UCSD-AML1 (cell line): Measurements from ENCODE around the gene DISP3.

Source experiments
- DNase-seq: peaks from one replicate; lab custom pipeline; 2025; ENCODE audit not compliant: unreplicated experiment; lab: John Stamatoyannopoulos, UW

The DISP3 gene

GRCh38 chr1:11507309-11507708, 28.4 kb downstream of the DISP3 start:
- no peak for DNase-seq

- DNase-seq, result no peak
Observed at GRCh38 chr1:11513681-11514080, 34.7 kb downstream of the DISP3 start.

- no peak for DNase-seq
Observed at GRCh38 chr1:11514366-11514765, 35.4 kb downstream of the DISP3 start.

GRCh38 chr1:11515368-11516300, 36.7 kb downstream of the DISP3 start:
- DNase-seq, result no peak

GRCh38 chr1:11516961-11517635, 38.1 kb downstream of the DISP3 start:
- no peak for DNase-seq

GRCh38 chr1:11518016-11518701, 39.2 kb downstream of the DISP3 start:
- no peak for DNase-seq

- no peak for DNase-seq
Observed at GRCh38 chr1:11518791-11519628, 40.1 kb downstream of the DISP3 start.

GRCh38 chr1:11519629-11520031, 40.7 kb downstream of the DISP3 start:
- no peak for DNase-seq

- DNase-seq, result no peak
Observed at GRCh38 chr1:11520531-11521233, 41.7 kb downstream of the DISP3 start.

GRCh38 chr1:11521582-11522399, 42.8 kb downstream of the DISP3 start:
- no peak for DNase-seq

GRCh38 chr1:11522400-11523235, 43.7 kb downstream of the DISP3 start:
- DNase-seq, result no peak

GRCh38 chr1:11523261-11523660, 44.3 kb downstream of the DISP3 start:
- DNase-seq, result no peak

- DNase-seq, result no peak
Observed at GRCh38 chr1:11523746-11524464, 45.0 kb downstream of the DISP3 start.

GRCh38 chr1:11524465-11525150, 45.7 kb downstream of the DISP3 start:
- no peak for DNase-seq

GRCh38 chr1:11525151-11525505, 46.2 kb downstream of the DISP3 start:
- DNase-seq, result no peak

GRCh38 chr1:11525516-11525915, 46.6 kb downstream of the DISP3 start:
- DNase-seq, result no peak
